ENCODE results near the gene FOXD1. TPM values are rescaled to one million over a fixed set of nuclear protein-coding genes. Genes with fewer than 3 reads are reported as not detected.

The FOXD1 gene
- total and polyA plus RNA-seq, 9 of the 15 experiments (the other 6 are each of a cell fraction or from before 2014, with no cell fraction given) = 0.03 to 0.40 (median 0.10) TPM; not detected in 4

- TF ChIP-seq REST (IDR thresholded peaks at IDR 0.05; ENCODE audit: borderline replicate concordance) (peak; percentile 61), REST (CRISPR knock-in tag; IDR thresholded peaks at IDR 0.05; ENCODE audit: low read depth) (no peak), ATF1 (CRISPR knock-in tag; IDR thresholded peaks at IDR 0.05) (no peak), ATF1 (tag; IDR thresholded peaks at IDR 0.05) (peak; percentile 26; the same call in 1 of the 2 replicates), ZNF445 (CRISPR knock-in tag; IDR thresholded peaks at IDR 0.05; ENCODE audit: low read depth) (no peak), ZNF707 (CRISPR knock-in tag; conservative IDR thresholded peaks at IDR 0.05) (no peak), TAF7 (tag; IDR thresholded peaks at IDR 0.05) (no peak), MITF (IDR thresholded peaks at IDR 0.05) (0 out of 2 replicates have a peak, but pooled peaks have one; percentile 14), FOXA1 (IDR thresholded peaks at IDR 0.05; ENCODE audit: borderline replicate concordance) (no peak), BCOR (IDR thresholded peaks at IDR 0.05) (no peak; the same call in 1 of the 2 replicates), TGIF2 (CRISPR knock-in tag; IDR thresholded peaks at IDR 0.05) (no peak), FOXJ2 (tag; IDR thresholded peaks at IDR 0.05) (no peak), CHD4 (IDR thresholded peaks at IDR 0.05; ENCODE audit: insufficient read depth, insufficient replicate concordance, low read depth, low read length, poor library complexity, severe bottlenecking) (no peak), ZFP36 (IDR thresholded peaks at IDR 0.05; ENCODE audit: low read depth, low read length, partially characterized antibody) (no peak), NFATC3 (IDR thresholded peaks at IDR 0.05) (no peak), TEAD4 (IDR thresholded peaks at IDR 0.05; ENCODE audit: low read length) (peak; percentile 93), TEAD4 (CRISPR knock-in tag; IDR thresholded peaks at IDR 0.05; ENCODE audit: borderline replicate concordance) (no peak), CREB5 (CRISPR knock-in tag; IDR thresholded peaks at IDR 0.05) (no peak)
Observed at GRCh38 chr5:73496984-73497457, 48.4 kb upstream of the FOXD1 start (continued).

Measured in K562 (cell line).